ENCODE measurements around the gene PSME3. TPM values are rescaled to one million over a fixed set of nuclear protein-coding genes. Genes with fewer than 3 reads are reported as not detected.

Gene PSME3
- total and polyA plus RNA-seq, 9 of the 15 experiments (the other 6 are each of a cell fraction or from before 2014, with no cell fraction given), result 31.2 to 275 (median 141) TPM

- no peak for TF ChIP-seq MLX (CRISPR knock-in tag; conservative IDR thresholded peaks at IDR 0.05)
- no peak for TF ChIP-seq RBM22 (IDR thresholded peaks at IDR 0.05; ENCODE audit: low read depth, low read length, poor library complexity, severe bottlenecking)
- no peak for TF ChIP-seq ZNF764 (CRISPR knock-in tag; IDR thresholded peaks at IDR 0.05; ENCODE audit: low read depth)
- no peak for TF ChIP-seq HDAC1 (IDR thresholded peaks at IDR 0.05)
- TF ChIP-seq, protein P1, sequence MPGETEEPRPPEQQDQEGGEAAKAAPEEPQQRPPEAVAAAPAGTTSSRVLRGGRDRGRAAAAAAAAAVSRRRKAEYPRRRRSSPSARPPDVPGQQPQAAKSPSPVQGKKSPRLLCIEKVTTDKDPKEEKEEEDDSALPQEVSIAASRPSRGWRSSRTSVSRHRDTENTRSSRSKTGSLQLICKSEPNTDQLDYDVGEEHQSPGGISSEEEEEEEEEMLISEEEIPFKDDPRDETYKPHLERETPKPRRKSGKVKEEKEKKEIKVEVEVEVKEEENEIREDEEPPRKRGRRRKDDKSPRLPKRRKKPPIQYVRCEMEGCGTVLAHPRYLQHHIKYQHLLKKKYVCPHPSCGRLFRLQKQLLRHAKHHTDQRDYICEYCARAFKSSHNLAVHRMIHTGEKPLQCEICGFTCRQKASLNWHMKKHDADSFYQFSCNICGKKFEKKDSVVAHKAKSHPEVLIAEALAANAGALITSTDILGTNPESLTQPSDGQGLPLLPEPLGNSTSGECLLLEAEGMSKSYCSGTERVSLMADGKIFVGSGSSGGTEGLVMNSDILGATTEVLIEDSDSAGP (CRISPR knock-in tag; IDR thresholded peaks at IDR 0.05), result no peak
- TF ChIP-seq ZC3H11A (IDR thresholded peaks at IDR 0.05; ENCODE audit: low read depth, low read length), result no peak
- no peak for TF ChIP-seq TCF7L2 (IDR thresholded peaks at IDR 0.05; ENCODE audit: low read depth, low read length)
- no peak for TF ChIP-seq CHD1 (IDR thresholded peaks at IDR 0.05; ENCODE audit: low read length)
- TF ChIP-seq ZNF707 (CRISPR knock-in tag; conservative IDR thresholded peaks at IDR 0.05), result no peak
- TF ChIP-seq, protein P2, sequence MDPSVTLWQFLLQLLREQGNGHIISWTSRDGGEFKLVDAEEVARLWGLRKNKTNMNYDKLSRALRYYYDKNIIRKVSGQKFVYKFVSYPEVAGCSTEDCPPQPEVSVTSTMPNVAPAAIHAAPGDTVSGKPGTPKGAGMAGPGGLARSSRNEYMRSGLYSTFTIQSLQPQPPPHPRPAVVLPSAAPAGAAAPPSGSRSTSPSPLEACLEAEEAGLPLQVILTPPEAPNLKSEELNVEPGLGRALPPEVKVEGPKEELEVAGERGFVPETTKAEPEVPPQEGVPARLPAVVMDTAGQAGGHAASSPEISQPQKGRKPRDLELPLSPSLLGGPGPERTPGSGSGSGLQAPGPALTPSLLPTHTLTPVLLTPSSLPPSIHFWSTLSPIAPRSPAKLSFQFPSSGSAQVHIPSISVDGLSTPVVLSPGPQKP (CRISPR knock-in tag; IDR thresholded peaks at IDR 0.05), result no peak
- TF ChIP-seq MTA1 (IDR thresholded peaks at IDR 0.05; ENCODE audit: borderline replicate concordance), result no peak
- no peak for TF ChIP-seq MEF2D (tag; conservative IDR thresholded peaks at IDR 0.05; ENCODE audit: low read depth)
- TF ChIP-seq, protein P3, sequence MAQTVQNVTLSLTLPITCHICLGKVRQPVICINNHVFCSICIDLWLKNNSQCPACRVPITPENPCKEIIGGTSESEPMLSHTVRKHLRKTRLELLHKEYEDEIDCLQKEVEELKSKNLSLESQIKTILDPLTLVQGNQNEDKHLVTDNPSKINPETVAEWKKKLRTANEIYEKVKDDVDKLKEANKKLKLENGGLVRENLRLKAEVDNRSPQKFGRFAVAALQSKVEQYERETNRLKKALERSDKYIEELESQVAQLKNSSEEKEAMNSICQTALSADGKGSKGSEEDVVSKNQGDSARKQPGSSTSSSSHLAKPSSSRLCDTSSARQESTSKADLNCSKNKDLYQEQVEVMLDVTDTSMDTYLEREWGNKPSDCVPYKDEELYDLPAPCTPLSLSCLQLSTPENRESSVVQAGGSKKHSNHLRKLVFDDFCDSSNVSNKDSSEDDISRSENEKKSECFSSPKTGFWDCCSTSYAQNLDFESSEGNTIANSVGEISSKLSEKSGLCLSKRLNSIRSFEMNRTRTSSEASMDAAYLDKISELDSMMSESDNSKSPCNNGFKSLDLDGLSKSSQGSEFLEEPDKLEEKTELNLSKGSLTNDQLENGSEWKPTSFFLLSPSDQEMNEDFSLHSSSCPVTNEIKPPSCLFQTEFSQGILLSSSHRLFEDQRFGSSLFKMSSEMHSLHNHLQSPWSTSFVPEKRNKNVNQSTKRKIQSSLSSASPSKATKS (CRISPR knock-in tag; IDR thresholded peaks at IDR 0.05), result no peak
- no peak for TF ChIP-seq SETDB1 (IDR thresholded peaks at IDR 0.05; ENCODE audit: low read length)
- TF ChIP-seq, protein P4, sequence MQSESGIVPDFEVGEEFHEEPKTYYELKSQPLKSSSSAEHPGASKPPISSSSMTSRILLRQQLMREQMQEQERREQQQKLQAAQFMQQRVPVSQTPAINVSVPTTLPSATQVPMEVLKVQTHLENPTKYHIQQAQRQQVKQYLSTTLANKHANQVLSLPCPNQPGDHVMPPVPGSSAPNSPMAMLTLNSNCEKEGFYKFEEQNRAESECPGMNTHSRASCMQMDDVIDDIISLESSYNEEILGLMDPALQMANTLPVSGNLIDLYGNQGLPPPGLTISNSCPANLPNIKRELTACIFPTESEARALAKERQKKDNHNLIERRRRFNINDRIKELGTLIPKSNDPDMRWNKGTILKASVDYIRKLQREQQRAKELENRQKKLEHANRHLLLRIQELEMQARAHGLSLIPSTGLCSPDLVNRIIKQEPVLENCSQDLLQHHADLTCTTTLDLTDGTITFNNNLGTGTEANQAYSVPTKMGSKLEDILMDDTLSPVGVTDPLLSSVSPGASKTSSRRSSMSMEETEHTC (IDR thresholded peaks at IDR 0.05), result no peak
- TF ChIP-seq, protein P5, sequence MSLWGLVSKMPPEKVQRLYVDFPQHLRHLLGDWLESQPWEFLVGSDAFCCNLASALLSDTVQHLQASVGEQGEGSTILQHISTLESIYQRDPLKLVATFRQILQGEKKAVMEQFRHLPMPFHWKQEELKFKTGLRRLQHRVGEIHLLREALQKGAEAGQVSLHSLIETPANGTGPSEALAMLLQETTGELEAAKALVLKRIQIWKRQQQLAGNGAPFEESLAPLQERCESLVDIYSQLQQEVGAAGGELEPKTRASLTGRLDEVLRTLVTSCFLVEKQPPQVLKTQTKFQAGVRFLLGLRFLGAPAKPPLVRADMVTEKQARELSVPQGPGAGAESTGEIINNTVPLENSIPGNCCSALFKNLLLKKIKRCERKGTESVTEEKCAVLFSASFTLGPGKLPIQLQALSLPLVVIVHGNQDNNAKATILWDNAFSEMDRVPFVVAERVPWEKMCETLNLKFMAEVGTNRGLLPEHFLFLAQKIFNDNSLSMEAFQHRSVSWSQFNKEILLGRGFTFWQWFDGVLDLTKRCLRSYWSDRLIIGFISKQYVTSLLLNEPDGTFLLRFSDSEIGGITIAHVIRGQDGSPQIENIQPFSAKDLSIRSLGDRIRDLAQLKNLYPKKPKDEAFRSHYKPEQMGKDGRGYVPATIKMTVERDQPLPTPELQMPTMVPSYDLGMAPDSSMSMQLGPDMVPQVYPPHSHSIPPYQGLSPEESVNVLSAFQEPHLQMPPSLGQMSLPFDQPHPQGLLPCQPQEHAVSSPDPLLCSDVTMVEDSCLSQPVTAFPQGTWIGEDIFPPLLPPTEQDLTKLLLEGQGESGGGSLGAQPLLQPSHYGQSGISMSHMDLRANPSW (CRISPR knock-in tag; IDR thresholded peaks at IDR 0.05), result no peak
These were observed 37.0 kb upstream of the PSME3 start (continued) for GRCh38 chr17:42796066-42796758.

All from K562 (cell line).